CD4-positive, CD25-positive, alpha-beta regulatory T cell (primary cell): ENCODE results near the gene PLCB1. TPM values are rescaled to one million over a fixed set of nuclear protein-coding genes. Genes with fewer than 3 reads are reported as not detected.

Experiments used
- ATAC-seq, 2 donors: fragments of 150-1000 bp; cut with Tn5 transposase; one replicate each; pipeline ENCODE4 v1.10.0; 2021; ENCODE audit warnings: low read depth in 2 of 2, moderate number of reproducible peaks in 2 of 2, moderate library complexity in 1 of 2
- DNase-seq, 3 donors: peaks; one replicate each; pipeline versions ENCODE4 v3.0.0 to v3.0.0-alpha.2; 2012 to 2022; ENCODE audit warnings: mixed read lengths in 1 of 3
- H3K27ac ChIP-seq: one replicate; pipeline ENCODE4 v1.7.0; 2013; ENCODE audit warnings: mild to moderate bottlenecking, low read length; ENCODE audit not compliant: insufficient read depth, poor library complexity, severe bottlenecking
- H3K27me3 ChIP-seq: one replicate; pipeline ENCODE4 v1.7.0; 2013; ENCODE audit warnings: low read length; ENCODE audit not compliant: control insufficient read depth, insufficient read depth
- H3K36me3 ChIP-seq: one replicate; pipeline ENCODE4 v1.7.0; 2013; ENCODE audit warnings: mild to moderate bottlenecking, low read length, moderate library complexity; ENCODE audit not compliant: control insufficient read depth, insufficient read depth
- H3K4me1 ChIP-seq: 2 replicates; pipeline ENCODE4 v1.7.0; 2013; ENCODE audit warnings: mild to moderate bottlenecking, low read length; ENCODE audit not compliant: insufficient read depth, control insufficient read depth, poor library complexity, severe bottlenecking
- H3K4me3 ChIP-seq: one replicate; pipeline ENCODE4 v1.7.0; 2013; ENCODE audit warnings: low read depth, mild to moderate bottlenecking, low read length, moderate library complexity
- H3K9me3 ChIP-seq, 2 experiments: 1 replicate in 1 of 2; 2 replicates in 1 of 2; pipeline ENCODE4 v1.7.0; 2013; ENCODE audit warnings: low read length in 2 of 2, mild to moderate bottlenecking in 1 of 2, moderate library complexity in 1 of 2; ENCODE audit not compliant: control insufficient read depth in 2 of 2
- H3K27ac Mint-ChIP-seq, 3 donors: one replicate each; pipeline ENCODE4 v1.8.0; 2020 to 2022; ENCODE audit warnings: mild to moderate bottlenecking in 3 of 3, mixed read lengths in 3 of 3, moderate library complexity in 2 of 3
- H3K27me3 Mint-ChIP-seq: one replicate; pipeline ENCODE4 v1.8.0; 2022; ENCODE audit warnings: mild to moderate bottlenecking, mixed read lengths
- H3K36me3 Mint-ChIP-seq: one replicate; pipeline ENCODE4 v1.8.0; 2020; ENCODE audit warnings: mixed read lengths
- H3K4me1 Mint-ChIP-seq, 4 donors: one replicate each; pipeline ENCODE4 v1.8.0; 2020 to 2022; ENCODE audit warnings: mixed read lengths in 4 of 4, mild to moderate bottlenecking in 1 of 4
- H3K4me3 Mint-ChIP-seq, 4 donors: one replicate each; pipeline ENCODE4 v1.8.0; 2020 to 2022; ENCODE audit warnings: mild to moderate bottlenecking in 4 of 4, mixed read lengths in 4 of 4, moderate library complexity in 3 of 4
- H3K9me3 Mint-ChIP-seq, 7 donors: one replicate each; pipeline ENCODE4 v1.8.0; 2020 to 2022; ENCODE audit warnings: mixed read lengths in 7 of 7, mild to moderate bottlenecking in 3 of 7, moderate library complexity in 2 of 7
- polyA plus RNA-seq, 4 donors: library from polyadenylated mRNA; unstranded; fragments of 300-500 nt; fragmentation: Illumina TruSeq; gene quantifications; one replicate each; pipeline ENCODE4 v1.2.3, GENCODE V29; 2021
- total RNA-seq: library from RNA; stranded (reverse); gene quantifications from one replicate; pipeline ENCODE4 v1.2.3, GENCODE V29; 2022

The PLCB1 gene
- total and polyA plus RNA-seq, 5 donors from 2014 or later: 0.17 to 1.8 (median 0.44) TPM; not detected in 2

- Histone ChIP-seq H3K4me1 (no peaks in the 10 kb centered on the region), H3K36me3 (no peaks in the 10 kb centered on the region), H3K27me3 (no peaks in the 10 kb centered on the region), H3K4me3 (no peak overlapping the region), H3K27ac (no peak overlapping the region), H3K9me3 (no peaks in the 10 kb centered on the region)
- DNase-seq: no peak
- no peak overlapping the region for H3K4me3 Mint-ChIP-seq
- no peaks in the 10 kb centered on the region for H3K27me3 Mint-ChIP-seq
- H3K36me3 Mint-ChIP-seq: no peaks in the 10 kb centered on the region
- peaks cover 0 to 6% (median 0%) of the 10 kb centered on the region in 7 donors for H3K9me3 Mint-ChIP-seq
- no peak for ATAC-seq
- H3K4me1 Mint-ChIP-seq: peaks cover 0 to 4% (median 0%) of the 10 kb centered on the region in 4 donors
- no peak overlapping the region for H3K27ac Mint-ChIP-seq
These were observed 372.0 kb downstream of the PLCB1 start for GRCh38 chr20:8504030-8504429.

GRCh38 chr20:8505476-8506200 lies 373.6 kb downstream of the PLCB1 start:
- Mint-ChIP-seq H3K9me3 (peaks cover 0 to 6% (median 0%) of the 10 kb centered on the region in 7 donors), H3K27ac (no peak overlapping the region), H3K4me1 (peaks cover 0 to 4% (median 0%) of the 10 kb centered on the region in 4 donors), H3K27me3 (peaks cover 6% of the 10 kb centered on the region), H3K36me3 (no peaks in the 10 kb centered on the region), H3K4me3 (no peak overlapping the region)
- Histone ChIP-seq H3K36me3 (no peaks in the 10 kb centered on the region), H3K27ac (no peak overlapping the region), H3K27me3 (no peaks in the 10 kb centered on the region), H3K9me3 (no peaks in the 10 kb centered on the region), H3K4me3 (no peak overlapping the region), H3K4me1 (no peaks in the 10 kb centered on the region)
- DNase-seq (no peak), ATAC-seq (no peak)

- Mint-ChIP-seq H3K36me3 (no peaks in the 10 kb centered on the region), H3K27me3 (peaks cover 6% of the 10 kb centered on the region), H3K27ac (no peak overlapping the region), H3K4me3 (no peak overlapping the region), H3K4me1 (peaks cover 0 to 4% (median 0%) of the 10 kb centered on the region in 4 donors), H3K9me3 (peaks cover 0 to 4% (median 2%) of the 10 kb centered on the region in 7 donors)
- Histone ChIP-seq H3K4me1 (no peaks in the 10 kb centered on the region), H3K36me3 (no peaks in the 10 kb centered on the region), H3K27ac (no peak overlapping the region), H3K27me3 (no peaks in the 10 kb centered on the region), H3K4me3 (no peak overlapping the region), H3K9me3 (no peaks in the 10 kb centered on the region)
- DNase-seq: no peak
- no peak for ATAC-seq
These were observed 375.2 kb downstream of the PLCB1 start for GRCh38 chr20:8507231-8507630.

GRCh38 chr20:8509809-8510208 lies 377.7 kb downstream of the PLCB1 start:
- Mint-ChIP-seq H3K4me3 (no peak overlapping the region), H3K27ac (no peak overlapping the region), H3K9me3 (peaks cover 0 to 4% (median 2%) of the 10 kb centered on the region in 7 donors), H3K4me1 (peaks cover 0 to 4% (median 0%) of the 10 kb centered on the region in 4 donors), H3K36me3 (no peaks in the 10 kb centered on the region), H3K27me3 (peaks cover 6% of the 10 kb centered on the region)
- Histone ChIP-seq H3K36me3 (no peaks in the 10 kb centered on the region), H3K9me3 (no peaks in the 10 kb centered on the region), H3K4me3 (no peak overlapping the region), H3K27ac (no peak overlapping the region), H3K27me3 (no peaks in the 10 kb centered on the region), H3K4me1 (no peaks in the 10 kb centered on the region)
- DNase-seq: no peak
- ATAC-seq: no peak

- Mint-ChIP-seq H3K27ac (no peak overlapping the region), H3K9me3 (peaks cover 0 to 6% (median 2%) of the 10 kb centered on the region in 7 donors), H3K27me3 (peaks cover 6% of the 10 kb centered on the region), H3K4me1 (peaks cover 0 to 4% (median 0%) of the 10 kb centered on the region in 4 donors), H3K4me3 (no peak overlapping the region), H3K36me3 (no peaks in the 10 kb centered on the region)
- DNase-seq (no peak), ATAC-seq (no peak)
- no peaks in the 10 kb centered on the region for H3K9me3 ChIP-seq
- H3K36me3 ChIP-seq: no peaks in the 10 kb centered on the region
- no peak overlapping the region for H3K27ac ChIP-seq
- H3K4me1 ChIP-seq: no peaks in the 10 kb centered on the region
- H3K4me3 ChIP-seq: no peak overlapping the region
- H3K27me3 ChIP-seq: no peaks in the 10 kb centered on the region
These were observed 378.7 kb downstream of the PLCB1 start for GRCh38 chr20:8510808-8511207.

GRCh38 chr20:8512003-8512402 lies 379.9 kb downstream of the PLCB1 start:
- Histone ChIP-seq H3K4me3 (no peak overlapping the region), H3K27ac (no peak overlapping the region), H3K9me3 (no peaks in the 10 kb centered on the region), H3K27me3 (no peaks in the 10 kb centered on the region), H3K36me3 (no peaks in the 10 kb centered on the region), H3K4me1 (no peaks in the 10 kb centered on the region)
- no peak for ATAC-seq
- no peak overlapping the region for H3K4me3 Mint-ChIP-seq
- peaks cover 0 to 4% (median 2%) of the 10 kb centered on the region in 7 donors for H3K9me3 Mint-ChIP-seq
- no peak for DNase-seq
- H3K27ac Mint-ChIP-seq: no peak overlapping the region
- H3K36me3 Mint-ChIP-seq: no peaks in the 10 kb centered on the region
- peaks cover 0 to 2% (median 0%) of the 10 kb centered on the region in 4 donors for H3K4me1 Mint-ChIP-seq
- H3K27me3 Mint-ChIP-seq: peaks cover 6% of the 10 kb centered on the region

GRCh38 chr20:8515810-8516435 lies 383.9 kb downstream of the PLCB1 start:
- Histone ChIP-seq H3K9me3 (no peaks in the 10 kb centered on the region), H3K4me1 (no peaks in the 10 kb centered on the region), H3K27me3 (no peaks in the 10 kb centered on the region), H3K27ac (no peak overlapping the region), H3K4me3 (no peak overlapping the region), H3K36me3 (no peaks in the 10 kb centered on the region)
- ATAC-seq (no peak), DNase-seq (no peak)
- Mint-ChIP-seq H3K27me3 (no peaks in the 10 kb centered on the region), H3K9me3 (peaks cover 0 to 4% (median 1%) of the 10 kb centered on the region in 7 donors), H3K27ac (no peak overlapping the region), H3K4me1 (no peaks in the 10 kb centered on the region), H3K4me3 (no peak overlapping the region), H3K36me3 (no peaks in the 10 kb centered on the region)
